Right lobe of liver (tissue), 6 donors: ENCODE results near the gene HM13. TPM values are rescaled to one million over a fixed set of nuclear protein-coding genes. Genes with fewer than 3 reads are reported as not detected.

Experiments
- ATAC-seq, 4 donors: fragments of 200-7000 bp; cut with Tn5 transposase; one replicate each; pipeline ENCODE4 v1.9.1; 2020; ENCODE audit warnings: mild to moderate bottlenecking in 4 of 4, moderate library complexity in 4 of 4
- DNase-seq, 3 donors: peaks; one replicate each; pipeline ENCODE4 v3.0.0-alpha.2; 2020
- H3K27ac ChIP-seq, 3 donors: fragments of 200-600 bp; one replicate each; pipeline ENCODE4 v1.8.0; 2022
- H3K27me3 ChIP-seq, 2 donors: fragments of 200-600 bp; one replicate each; pipeline ENCODE4 v1.8.0; 2022
- H3K36me3 ChIP-seq, 4 donors: fragments of 200-600 bp; sonication (generic) in 1 of 4; one replicate each; pipeline versions ENCODE4 v1.5.1 to v1.8.0; 2017 to 2022; ENCODE audit warnings: control low read depth in 1 of 4
- H3K4me1 ChIP-seq, 4 donors: fragments of 200-600 bp; sonication (generic) in 1 of 4; one replicate each; pipeline versions ENCODE4 v1.5.1 to v1.8.0; 2017 to 2022; ENCODE audit warnings: control low read depth in 1 of 4
- H3K4me3 ChIP-seq, 3 donors: fragments of 200-600 bp; one replicate each; pipeline ENCODE4 v1.8.0; 2022
- H3K9me3 ChIP-seq, 4 donors: fragments of 200-600 bp; sonication (generic) in 1 of 4; one replicate each; pipeline versions ENCODE4 v1.5.1 to v1.8.0; 2017 to 2022; ENCODE audit warnings: control low read depth in 1 of 4
- POLR2A ChIP-seq: fragments of 450-650 bp; IDR thresholded peaks from one replicate; pipeline ENCODE4 v1.6.1; 2017; ENCODE audit warnings: antibody characterized with exemption, mild to moderate bottlenecking
- WGBS: methylation state at CpG from one replicate; pipeline ENCODE4 v1.1.6; 2018; ENCODE audit warnings: low coverage, low lambda C conversion rate; ENCODE audit not compliant: insufficient coverage; ENCODE audit errors: missing lambda C conversion rate; 5-methylcytosine and 5-hydroxymethylcytosine counted together
- intact Hi-C, 2 donors: fragments of 100-400 bp; cut with DNase I; formaldehyde crosslinking; loops; one replicate each; pipeline versions ENCODE4 v1.11.2 to v1.14.1; 2022
- microRNA-seq, 2 donors: library from miRNA; unstranded; fragments of <30 nt; microRNA quantifications; one replicate each; pipeline ENCODE4, GENCODE V29; 2019 to 2020
- small RNA-seq, 2 experiments: library from RNA; depleted of rRNA; stranded (forward); fragments of <200 nt; gene quantifications; one replicate each; pipeline ENCODE3, GENCODE V24; 2016
- total RNA-seq, 6 experiments: library from RNA; depleted of rRNA in 2 of 6; stranded (reverse); fragments of >200 nt in 2 of 6; fragmentation: NEBNext Ultra II Directional in 3 of 6; extraction: Animal tissue kit (Norgen Biotek cat#: 25700) in 3 of 6; gene quantifications; one replicate each; pipeline versions ENCODE4 v1.1.0 to v1.2.4, GENCODE V29; 2016 to 2023
- TF ChIP-seq, protein P1 (sequence below), 4 donors: fragments of 200-600 bp in 3 of 4; fragments of 450-650 bp in 1 of 4; IDR thresholded peaks; one replicate each; pipeline versions ENCODE4 v1.5.1 to v1.8.0; 2016 to 2022; ENCODE audit warnings: antibody characterized with exemption in 4 of 4, mild to moderate bottlenecking in 2 of 4
- donor health status: DM: no; HTN: yes; CAD: no.
- donor health status: DM: no; HTN: no; CAD: no.
- donor health status: DM: no; HTN: no; CAD: no.
- donor health status: DM: no; HTN: yes; CAD: no.
- donor health status: DM: no; HTN: yes; CAD: no.

Gene HM13
- total RNA-seq, 6 experiments from 2014 or later: 78.1 to 141 (median 114) TPM

DNA sequence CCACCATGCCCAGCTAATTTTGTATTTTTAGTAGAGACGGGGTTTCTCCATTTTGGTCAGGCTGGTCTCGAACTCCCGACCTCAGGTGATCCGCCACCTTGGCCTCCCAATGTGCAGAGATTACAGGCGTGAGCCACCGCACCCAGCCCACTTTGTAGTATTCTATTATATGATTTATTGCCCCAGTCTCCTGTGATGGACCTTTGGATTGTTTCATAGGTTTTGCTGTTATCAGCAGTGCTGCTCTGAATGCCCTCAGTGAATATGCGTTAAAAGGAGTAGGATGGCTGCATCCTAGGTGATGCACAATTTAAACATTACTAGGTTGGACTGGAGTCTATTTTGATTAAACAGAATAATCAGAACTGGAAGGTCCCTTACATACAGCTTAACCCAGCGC is 101.2 kb downstream of the HM13 start:
- intact Hi-C loops: loop anchor here in 1 of 2 donors (5.0 kb wide), 1 partner anchor 58 kb away; no protein-coding TSS in a partner anchor
- DNase-seq: no peak
- no peak overlapping the region for H3K4me3 ChIP-seq
- no peaks in the 10 kb centered on the region for H3K27me3 ChIP-seq
- peaks cover 0 to 22% (median 10%) of the 10 kb centered on the region in 4 donors for H3K4me1 ChIP-seq
- H3K36me3 ChIP-seq: no peaks in the 10 kb centered on the region
- H3K27ac ChIP-seq: no peak overlapping the region
- 90% methylated on average over 7 of the region's 8 CpGs for WGBS
- no peaks in the 10 kb centered on the region for H3K9me3 ChIP-seq
- TF ChIP-seq, protein P1, sequence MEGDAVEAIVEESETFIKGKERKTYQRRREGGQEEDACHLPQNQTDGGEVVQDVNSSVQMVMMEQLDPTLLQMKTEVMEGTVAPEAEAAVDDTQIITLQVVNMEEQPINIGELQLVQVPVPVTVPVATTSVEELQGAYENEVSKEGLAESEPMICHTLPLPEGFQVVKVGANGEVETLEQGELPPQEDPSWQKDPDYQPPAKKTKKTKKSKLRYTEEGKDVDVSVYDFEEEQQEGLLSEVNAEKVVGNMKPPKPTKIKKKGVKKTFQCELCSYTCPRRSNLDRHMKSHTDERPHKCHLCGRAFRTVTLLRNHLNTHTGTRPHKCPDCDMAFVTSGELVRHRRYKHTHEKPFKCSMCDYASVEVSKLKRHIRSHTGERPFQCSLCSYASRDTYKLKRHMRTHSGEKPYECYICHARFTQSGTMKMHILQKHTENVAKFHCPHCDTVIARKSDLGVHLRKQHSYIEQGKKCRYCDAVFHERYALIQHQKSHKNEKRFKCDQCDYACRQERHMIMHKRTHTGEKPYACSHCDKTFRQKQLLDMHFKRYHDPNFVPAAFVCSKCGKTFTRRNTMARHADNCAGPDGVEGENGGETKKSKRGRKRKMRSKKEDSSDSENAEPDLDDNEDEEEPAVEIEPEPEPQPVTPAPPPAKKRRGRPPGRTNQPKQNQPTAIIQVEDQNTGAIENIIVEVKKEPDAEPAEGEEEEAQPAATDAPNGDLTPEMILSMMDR (IDR thresholded peaks at IDR 0.05): no peak
- no peak for TF ChIP-seq POLR2A
- no peak for ATAC-seq

DNA sequence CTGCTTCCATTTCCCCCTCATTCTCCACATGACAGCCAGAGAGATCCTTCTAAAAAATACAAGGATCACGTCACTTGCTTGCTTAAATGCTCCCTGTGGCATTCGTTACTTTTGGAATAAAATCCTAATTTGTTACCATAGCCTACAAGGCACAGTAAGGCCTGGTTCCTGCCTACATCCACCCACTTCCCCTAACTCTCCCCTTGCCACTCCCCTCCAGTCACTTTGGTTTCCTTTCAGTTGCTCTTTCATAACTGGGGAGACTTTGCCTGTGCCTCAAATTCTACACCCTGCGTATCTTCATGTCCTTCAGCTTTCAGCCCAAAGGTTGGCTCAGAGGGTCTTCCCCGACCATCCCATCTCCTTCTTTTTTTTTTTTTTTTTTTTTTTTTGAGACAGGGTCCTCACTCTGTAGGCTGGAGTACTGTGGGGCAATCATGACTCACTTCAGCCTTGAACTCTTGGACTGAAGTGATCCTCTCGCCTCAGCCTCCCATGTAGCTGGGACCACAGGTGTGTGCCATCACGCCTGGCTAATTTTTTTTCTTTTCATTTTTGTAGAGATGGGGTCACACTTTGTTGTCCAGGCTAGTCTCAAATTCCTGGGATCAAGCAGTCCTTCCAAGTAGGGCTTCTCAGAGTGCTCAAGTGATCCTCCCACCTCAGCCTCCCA is 103.3 kb downstream of the HM13 start:
- H3K36me3 ChIP-seq: no peaks in the 10 kb centered on the region
- H3K9me3 ChIP-seq: no peaks in the 10 kb centered on the region
- intact Hi-C loops: loop anchor here in 1 of 2 donors (5.0 kb wide), 1 partner anchor 60 kb away; no protein-coding TSS in a partner anchor
- no peak overlapping the region for H3K4me3 ChIP-seq
- DNase-seq (no peak), ATAC-seq (no peak)
- no peaks in the 10 kb centered on the region for H3K27me3 ChIP-seq
- no peak overlapping the region for H3K27ac ChIP-seq
- peaks cover 0 to 3% (median 1%) of the 10 kb centered on the region in 4 donors for H3K4me1 ChIP-seq
- TF ChIP-seq POLR2A: no peak
- TF ChIP-seq, protein P1 (IDR thresholded peaks at IDR 0.05): no peak
- WGBS: 73% methylated on average over 6 of the region's 6 CpGs

Small RNA genes lying within 50 kb of the gene (microRNA-seq; reads per million reads assigned to microRNA genes)
- 0 reads per million in 2 donors for gene MIR3193

Small RNA genes lying within 50 kb of the gene (small RNA-seq; reads per million reads assigned to genes)
- gene MIR3193: 0 to 0.26 reads per million in 2 experiments

Other genes starting within 250 kb of the HM13 start
- gene DEFB116, start 205.9 kb upstream of the HM13 start, total RNA-seq: not detected
- gene DEFB118, start 145.8 kb upstream of the HM13 start, total RNA-seq: not detected
- gene DEFB119, start 123.9 kb upstream of the HM13 start, total RNA-seq: not detected
- gene DEFB121, start 108.2 kb upstream of the HM13 start, total RNA-seq: not detected
- gene DEFB123, start 73.8 kb upstream of the HM13 start, total RNA-seq: not detected
- not detected for gene DEFB124, start 39.3 kb upstream of the HM13 start, total RNA-seq
- 1 to 10 TPM in 1 of 6 experiments, under 1 TPM in 4, not detected in 1; 0.12 to 1.0 (median 0.20) TPM for gene REM1, start 39.2 kb upstream of the HM13 start, total RNA-seq
- 100 to 1,000 TPM in 2 of 6 experiments, 10 to 100 TPM in 4; 12.9 to 300 (median 35.0) TPM for gene ID1, start 90.8 kb downstream of the HM13 start, total RNA-seq
- gene COX4I2, start 123.5 kb downstream of the HM13 start, total RNA-seq: not detected
- gene BCL2L1, start 208.4 kb downstream of the HM13 start, total RNA-seq: 10 to 100 TPM; 30.5 to 96.1 (median 63.4) TPM
- 1 to 10 TPM in 5 of 6 experiments, under 1 TPM in 1; 0.56 to 8.3 (median 2.8) TPM for gene TPX2, start 224.8 kb downstream of the HM13 start, total RNA-seq